Measurements from ENCODE around the gene ZNF678.

Gene ZNF678

GRCh38 chr1:227726318-227726717, 163.0 kb downstream of the ZNF678 start:
- DNase-seq, result no peak
